GM18870 (cell line): ENCODE measurements around the gene ERP44.
"Not testable (repeated sequence)": the region's sequence is repeated elsewhere in the genome, so short reads cannot be mapped to it uniquely, and the experiment has no call there.

ENCODE experiments used
- ATAC-seq: cut with Tn5 transposase; IDR thresholded peaks from one replicate; pipeline ENCODE4 v1.9.1; 2021; ENCODE audit warnings: moderate library complexity; ENCODE audit not compliant: unreplicated experiment

The ERP44 gene

GRCh38 chr9:100020121-100020795 lies 78.5 kb downstream of the ERP44 start:
- ATAC-seq, result no peak

- no peak for ATAC-seq
Observed at GRCh38 chr9:100019541-100019940, 79.3 kb downstream of the ERP44 start.

GRCh38 chr9:100014846-100015245 lies 84.0 kb downstream of the ERP44 start:
- ATAC-seq, result no peak

GRCh38 chr9:100013573-100013972 lies 85.2 kb downstream of the ERP44 start:
- ATAC-seq, result no peak

DNA sequence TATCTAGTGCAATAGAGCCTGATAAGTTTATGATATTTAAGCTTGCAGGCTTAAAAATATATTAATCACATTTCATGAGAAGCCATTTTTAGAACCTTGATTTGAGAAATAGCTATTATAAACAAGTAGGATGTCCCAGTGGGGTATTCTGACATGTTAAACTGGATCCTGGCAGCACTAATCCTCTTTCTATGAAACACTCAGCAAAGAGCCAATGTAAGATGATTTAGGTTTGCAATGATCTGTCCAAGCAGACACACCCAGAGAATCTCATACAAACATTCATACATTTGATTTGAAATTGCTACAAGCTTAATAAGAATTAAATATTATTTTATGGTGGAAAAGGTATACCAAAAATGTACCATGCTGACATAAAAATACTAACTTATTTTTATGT lies 86.5 kb downstream of the ERP44 start:
- ATAC-seq, result no peak

DNA sequence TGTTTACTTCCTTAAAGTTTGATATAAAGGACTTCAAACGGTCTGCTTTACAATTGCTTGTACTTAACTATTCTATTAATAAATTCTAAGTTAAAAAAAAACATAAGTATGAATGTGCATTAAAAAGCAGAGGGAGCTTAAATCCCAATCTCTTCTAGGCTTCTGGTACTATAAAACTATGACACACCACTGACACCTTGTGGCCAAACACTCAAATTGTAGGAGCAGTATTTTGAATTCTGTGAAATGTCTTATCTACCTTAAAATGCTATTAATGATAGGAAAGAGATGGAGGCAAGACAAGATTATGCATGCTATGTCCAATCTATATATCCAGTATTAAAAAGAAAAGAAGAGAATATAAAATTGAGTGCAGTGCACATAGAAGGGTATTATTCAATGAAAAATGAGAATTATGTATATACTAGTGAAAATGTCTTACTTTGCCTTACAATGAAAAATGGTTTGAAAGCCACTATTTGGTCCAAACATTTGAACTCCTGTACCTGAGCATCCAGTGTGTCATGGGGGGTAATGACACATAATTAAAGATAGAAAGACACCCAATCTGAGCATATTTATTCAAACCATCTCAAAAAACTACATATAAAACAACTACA lies 87.6 kb downstream of the ERP44 start:
- no peak for ATAC-seq

- ATAC-seq, result no peak
Observed at GRCh38 chr9:99999797-100000196, 99.0 kb downstream of the ERP44 start.

DNA sequence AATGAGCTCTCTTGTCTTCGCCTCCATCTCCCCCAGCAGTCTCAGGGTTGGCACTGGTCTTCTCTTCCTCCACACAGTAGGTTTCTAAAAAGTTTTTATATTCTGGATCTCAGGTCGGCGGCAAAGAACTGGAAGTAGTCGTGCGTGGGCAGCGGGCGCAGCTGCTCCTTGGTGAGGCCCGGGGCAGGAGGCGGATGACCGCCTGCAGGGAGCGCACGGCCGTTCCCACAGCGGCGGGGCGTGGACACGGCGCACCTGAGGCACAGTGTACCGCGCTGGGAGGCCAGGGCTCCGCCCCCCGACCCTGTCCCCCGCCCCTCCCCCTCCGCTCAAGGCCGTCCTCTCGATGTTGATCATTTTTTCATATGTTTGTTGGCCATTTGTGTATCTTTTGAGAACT lies 99.9 kb downstream of the ERP44 start:
- ATAC-seq, result no peak

DNA sequence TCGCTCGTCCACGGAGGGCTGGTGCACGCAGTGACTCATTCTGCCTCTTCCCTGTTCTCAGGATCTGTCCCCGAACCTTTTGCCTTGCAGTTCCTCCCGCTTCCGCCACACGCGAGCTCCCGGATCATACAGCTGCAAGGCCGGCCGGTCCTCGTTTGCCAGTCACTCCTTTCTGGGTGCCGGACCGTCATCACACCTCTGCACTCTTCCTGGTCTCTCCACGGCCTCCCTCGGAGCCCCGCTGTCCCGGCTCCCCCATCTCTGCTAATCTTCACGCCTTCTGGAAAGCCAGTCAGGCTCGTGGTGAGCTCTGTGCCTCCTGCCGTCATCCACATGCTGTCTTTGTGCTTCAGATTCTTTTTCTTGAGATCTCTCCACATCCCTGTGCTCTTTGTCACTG lies 100.5 kb downstream of the ERP44 start:
- no peak for ATAC-seq

- not testable (repeated sequence) for ATAC-seq
Observed at GRCh38 chr9:99990508-99990907, 108.3 kb downstream of the ERP44 start.

DNA sequence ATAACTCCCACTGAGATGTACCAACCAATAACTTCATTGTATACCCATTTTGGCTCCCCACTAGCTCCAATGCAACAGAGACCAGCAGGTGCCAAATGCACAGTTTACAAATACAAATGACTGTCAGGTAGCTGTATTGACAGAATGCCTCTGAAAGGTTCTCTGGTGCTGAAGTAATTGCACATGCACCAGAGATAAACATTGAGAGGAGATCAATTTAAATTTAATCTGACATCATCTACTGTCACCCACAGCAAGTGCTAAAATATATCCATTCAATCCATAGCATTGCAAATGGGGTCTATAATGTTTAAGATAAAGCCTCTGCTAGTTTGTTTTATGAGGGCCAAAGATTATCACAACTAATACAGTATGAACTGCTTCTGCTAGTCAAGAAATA lies 112.2 kb downstream of the ERP44 start:
- ATAC-seq, result no peak

GRCh38 chr9:99980598-99980997 lies 118.2 kb downstream of the ERP44 start:
- ATAC-seq, result no peak

DNA sequence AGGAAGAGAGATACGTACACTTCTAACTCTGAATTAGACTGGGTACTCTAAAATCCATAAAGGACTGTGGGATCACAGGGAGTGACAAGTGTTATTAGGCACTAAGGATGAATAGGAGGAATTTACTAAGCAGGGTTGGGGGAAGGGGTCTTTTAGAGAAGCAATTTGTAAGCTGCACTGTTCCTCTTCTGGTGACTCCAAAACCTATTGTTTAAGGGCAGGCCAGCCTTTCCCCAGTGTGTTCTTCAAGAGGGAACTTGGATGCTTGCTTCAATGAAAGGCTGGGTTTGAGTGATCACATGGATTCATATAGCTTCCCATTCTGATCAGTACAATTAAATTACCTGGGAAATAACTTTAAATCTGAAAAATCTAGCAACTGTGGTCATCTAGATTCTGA lies 120.6 kb downstream of the ERP44 start:
- ATAC-seq, result no peak

DNA sequence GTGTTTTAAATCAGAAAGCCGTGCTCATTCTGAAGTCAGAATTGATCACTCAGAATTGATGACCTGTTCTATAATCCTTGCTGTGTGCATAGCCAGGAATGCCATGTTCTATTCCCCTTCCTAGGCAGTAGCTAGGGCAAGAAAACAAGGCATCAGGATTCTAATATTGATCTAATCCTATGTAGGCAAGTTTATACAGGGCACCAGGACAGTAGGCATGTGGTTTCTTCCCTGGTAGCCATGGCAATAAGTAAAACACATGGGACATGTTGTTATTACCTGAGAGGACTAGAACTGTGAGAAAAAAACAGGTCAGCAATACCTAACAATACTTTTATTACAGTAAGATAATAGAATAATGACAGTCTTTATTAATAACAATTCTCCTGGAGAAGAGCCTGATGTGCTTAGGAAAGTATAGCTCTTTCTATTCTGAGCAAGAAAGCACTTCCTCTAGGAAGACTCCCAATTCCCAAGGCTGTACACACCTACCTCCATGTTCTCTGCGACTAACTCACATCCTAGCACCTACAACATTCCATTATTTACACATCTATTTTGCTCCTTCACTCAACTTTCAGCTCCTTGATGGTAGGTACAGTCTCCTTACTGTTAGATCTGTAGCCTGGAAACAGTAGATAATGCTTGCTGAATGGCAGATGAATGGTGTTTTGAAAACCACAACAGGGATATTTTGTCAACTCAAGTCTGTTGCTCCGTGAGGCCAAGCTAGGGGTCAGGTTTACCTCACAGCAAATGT lies 121.6 kb downstream of the ERP44 start:
- ATAC-seq, result no peak

- ATAC-seq, result no peak
Observed at GRCh38 chr9:99973455-99973854, 125.3 kb downstream of the ERP44 start.

DNA sequence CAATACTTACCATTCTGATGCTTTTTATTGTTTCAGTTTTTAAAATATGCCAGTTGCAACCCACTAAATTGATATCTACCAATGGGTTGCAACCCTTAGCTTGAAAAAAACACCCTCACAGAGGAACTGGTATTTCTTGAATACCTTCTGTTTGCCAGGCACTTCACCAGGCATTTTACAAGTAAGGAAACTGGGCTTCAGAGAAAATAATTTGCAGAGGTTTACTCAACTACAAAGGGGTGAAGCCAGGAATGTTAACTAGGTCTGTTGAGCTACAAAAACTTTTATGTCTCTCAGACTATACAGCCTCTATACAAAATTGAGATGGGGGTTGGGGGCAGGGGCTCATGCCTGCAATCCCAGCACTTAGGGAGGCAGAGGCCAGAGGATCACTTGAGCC lies 127.4 kb downstream of the ERP44 start:
- ATAC-seq, result no peak

DNA sequence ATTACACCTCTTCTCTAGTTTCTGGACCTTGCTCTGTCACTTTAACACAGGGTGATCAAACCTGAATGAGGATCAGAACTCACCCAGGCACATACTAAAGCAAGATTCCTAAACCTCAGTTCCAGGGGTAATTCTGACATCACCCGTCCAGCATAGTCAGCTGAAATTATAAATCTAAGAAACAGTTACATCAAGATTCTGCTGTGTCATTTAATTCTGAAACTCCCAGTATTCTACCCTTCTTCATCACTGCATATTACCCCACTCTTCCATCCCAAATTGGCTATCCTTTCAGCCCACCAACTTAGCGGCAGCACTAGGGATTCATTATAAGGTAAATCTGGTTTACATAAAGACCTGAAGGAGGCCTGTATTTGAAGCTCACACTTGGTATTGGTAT lies 128.3 kb downstream of the ERP44 start:
- no peak for ATAC-seq

DNA sequence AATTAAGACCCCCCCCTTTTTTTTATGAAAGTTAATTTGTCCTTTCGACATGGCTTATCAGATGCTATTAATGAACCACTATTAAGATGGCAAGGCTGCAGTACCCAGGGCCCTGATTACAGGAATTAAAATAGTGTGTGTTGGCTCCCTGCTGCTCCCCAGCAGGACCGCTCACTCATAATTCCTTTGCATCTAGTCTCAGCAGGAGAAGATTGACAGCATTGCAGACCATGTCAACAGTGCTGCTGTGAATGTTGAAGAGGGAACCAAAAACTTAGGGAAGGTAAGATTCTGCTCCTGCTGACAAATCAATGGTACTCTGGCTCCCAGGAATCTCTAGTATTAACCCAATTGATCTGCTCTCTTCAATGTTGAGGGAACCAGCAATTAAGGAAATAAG lies 131.3 kb downstream of the ERP44 start:
- no peak for ATAC-seq

DNA sequence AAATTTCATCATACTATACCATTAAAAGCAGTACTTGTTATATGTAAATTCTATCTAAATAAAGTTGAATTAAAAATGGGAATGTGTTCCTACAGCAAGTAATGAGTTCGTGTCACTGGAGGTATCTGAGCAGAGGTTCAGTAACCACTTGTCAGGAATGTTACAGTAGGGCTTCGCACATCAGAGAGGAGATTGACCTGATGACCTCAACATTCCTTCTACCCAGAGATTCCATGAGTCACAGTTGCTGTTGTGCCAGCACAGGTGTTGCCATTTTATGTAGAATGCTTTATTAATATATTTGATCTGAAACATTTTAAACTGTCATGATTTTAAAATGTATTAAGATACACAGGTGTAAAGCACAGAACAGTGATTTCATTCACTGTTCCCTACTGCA lies 132.1 kb downstream of the ERP44 start:
- ATAC-seq, result no peak

DNA sequence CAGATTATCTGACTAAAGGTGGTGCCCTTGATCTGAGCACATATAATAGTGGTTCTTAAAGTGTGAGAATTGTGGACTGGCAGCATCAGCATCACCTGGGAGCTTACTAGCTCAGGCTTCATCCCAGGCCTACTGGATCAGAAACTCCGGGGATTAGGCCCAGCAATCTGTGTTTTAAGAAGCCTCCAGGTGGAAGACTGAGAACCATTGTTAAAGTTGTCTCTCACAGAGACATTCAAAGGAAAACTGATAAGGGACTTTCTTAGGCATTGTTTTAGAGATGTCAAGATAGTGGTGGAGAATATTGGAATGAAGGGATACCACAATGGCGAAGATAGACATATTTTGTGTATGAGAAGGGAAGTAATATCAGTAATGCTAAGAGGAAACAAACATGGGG lies 132.8 kb downstream of the ERP44 start:
- ATAC-seq, result no peak

GRCh38 chr9:99964336-99964735 lies 134.5 kb downstream of the ERP44 start:
- ATAC-seq, result no peak

GRCh38 chr9:99962680-99963261 lies 136.0 kb downstream of the ERP44 start:
- ATAC-seq, result no peak
